A549 treated with Mapracorat at 1 μM for 4 hours (cell line): Measurements from ENCODE around the gene GMPPB. TPM values are rescaled to one million over a fixed set of nuclear protein-coding genes. Genes with fewer than 3 reads are reported as not detected.

ENCODE experiments used
- total RNA-seq: library from RNA; stranded (reverse); fragments of 200-300 nt; extraction: Qiagen RNA extraction; gene quantifications from 5 replicates; pipeline ENCODE4 v1.2.3, GENCODE V29; 2022

The GMPPB gene
- total RNA-seq: 14.4 to 20.6 TPM (median 19.5 TPM) in 5 replicates

DNA sequence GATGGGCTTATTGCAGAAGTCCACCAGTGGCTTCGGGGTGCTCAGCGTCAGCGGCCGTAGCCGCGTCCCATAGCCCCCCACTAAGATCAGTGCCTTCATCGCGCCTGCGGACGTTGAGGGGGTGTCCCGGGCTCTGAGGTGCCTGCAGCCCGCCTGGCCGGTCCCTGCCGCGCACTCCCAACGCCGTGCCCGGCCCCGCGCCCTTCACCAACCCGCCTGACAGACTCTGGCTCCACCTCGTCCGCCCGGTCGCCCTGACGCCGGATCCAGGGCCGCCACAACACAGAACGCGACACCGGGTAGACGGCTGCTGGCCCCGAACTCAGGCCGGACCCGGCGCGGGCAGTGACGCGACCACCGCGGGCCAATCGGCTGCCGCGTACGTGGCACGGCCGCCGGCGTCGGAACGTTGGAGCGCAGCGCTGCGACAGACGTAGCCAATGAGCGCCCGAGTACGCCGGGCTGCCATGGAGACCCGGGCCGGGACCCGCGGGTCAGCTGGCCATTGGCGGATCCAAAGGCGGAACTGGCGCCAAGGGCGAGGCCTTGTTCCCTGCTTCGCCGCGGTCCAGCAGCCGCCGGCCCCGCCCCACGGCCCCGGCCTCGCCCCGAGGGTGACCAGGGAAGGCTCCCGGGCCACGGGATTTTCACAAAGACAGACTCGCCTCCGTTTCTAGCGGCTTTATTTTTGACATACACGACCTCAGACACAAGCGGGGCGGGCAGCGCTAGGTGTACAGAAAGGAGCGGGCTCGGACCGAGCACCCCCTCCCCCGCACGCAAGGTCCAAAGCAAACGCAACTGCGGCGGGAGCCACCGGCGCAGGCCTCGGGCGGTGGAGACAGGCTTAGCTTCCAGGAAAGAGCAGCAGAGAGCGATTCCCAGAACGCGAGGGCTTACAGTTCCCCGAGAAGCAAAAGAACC lies at the start of gene GMPPB:
GMPPB (minus strand) TSS at position 324 of the 924 bp plus-strand sequence; CDS start at position 99, 225 bp downstream.

DNA sequence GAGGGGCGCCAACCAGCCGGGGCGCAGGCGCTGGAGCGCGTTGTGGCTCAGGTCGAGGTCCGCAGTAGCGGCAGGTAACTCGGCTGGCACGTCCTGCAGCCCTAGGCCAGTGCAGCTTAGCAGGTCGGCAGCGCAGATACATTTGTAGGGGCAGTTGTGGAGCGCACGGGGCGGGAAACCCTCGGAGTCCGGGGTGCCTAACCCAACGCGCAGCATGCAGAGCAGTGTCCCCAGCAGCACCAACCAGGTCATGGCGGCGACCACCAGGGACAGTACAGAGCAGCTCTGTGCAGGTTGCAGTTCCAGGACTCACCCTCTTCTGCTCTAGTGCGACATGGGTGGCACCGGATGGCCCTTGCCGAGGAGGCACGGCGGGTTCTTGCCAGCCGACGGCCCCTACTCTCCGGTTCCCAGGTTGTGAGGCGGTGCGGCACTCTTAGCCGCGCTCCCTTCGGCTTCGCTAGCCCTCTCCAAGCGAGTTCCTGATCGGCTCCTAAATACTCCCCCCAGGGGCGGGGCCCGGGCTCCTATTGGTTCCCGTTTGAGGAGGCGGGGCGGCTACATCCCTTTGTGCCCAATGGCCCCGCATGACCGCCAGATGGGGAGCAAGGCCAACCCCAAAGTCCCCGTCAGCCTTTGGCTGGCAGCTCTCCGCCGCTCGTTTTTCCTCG lies 4.4 kb downstream of the GMPPB start, which contains the start of gene AMIGO3:
AMIGO3 (minus strand) TSS at position 471 of the 671 bp plus-strand sequence; CDS start at position 252, 219 bp downstream.

DNA sequence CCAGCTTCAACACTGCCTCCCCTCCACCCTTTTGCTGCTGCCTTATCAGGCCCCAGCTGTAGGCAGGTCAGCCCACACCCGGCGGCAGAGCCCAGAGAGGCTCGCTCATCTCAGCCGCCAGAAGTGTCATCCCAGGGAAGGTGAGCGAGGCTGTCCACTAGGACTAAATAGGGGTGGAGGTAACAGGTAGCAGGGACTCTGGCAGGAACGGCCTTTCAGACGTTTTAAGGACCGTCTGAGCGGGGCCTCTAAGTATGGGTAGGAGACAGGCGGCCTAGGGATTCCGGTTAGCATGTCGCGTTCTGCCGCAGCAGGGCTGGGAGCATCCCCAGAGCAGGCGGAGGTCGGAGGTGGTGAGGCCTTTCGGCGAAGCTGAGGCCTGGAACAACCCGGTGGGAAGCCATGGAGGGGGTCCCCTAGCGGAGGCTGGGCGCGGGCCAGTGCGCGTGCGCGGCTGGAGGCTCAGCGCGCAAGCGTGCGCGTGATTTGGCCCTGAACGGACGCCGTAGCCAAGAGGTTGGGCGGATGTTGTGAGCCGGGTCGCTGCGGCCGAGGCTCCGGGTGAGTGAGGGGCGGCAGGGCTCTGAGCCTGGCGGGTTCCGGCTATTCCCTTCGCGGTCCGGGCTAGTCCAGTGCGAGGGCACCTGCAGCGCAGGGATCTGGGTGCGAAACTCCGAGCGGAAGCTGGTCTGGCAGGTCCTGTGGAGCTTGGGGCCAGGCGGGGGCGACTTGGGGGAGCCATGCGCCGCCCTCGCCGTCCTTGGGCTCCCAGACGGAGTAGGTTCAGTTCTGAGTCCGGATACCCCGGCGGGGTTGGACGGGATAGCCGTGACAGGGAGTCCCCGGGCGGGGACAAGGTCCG lies 34.5 kb downstream of the GMPPB start, which contains the start of the genes MST1 and RNF123:
MST1 (minus strand) TSS at position 429 of the 862 bp plus-strand sequence. CDS start 783 bp downstream, outside the sequence.
RNF123 (plus strand) TSS at position 512 of the 862 bp plus-strand sequence. CDS start 1,609 bp downstream, outside the sequence.

DNA sequence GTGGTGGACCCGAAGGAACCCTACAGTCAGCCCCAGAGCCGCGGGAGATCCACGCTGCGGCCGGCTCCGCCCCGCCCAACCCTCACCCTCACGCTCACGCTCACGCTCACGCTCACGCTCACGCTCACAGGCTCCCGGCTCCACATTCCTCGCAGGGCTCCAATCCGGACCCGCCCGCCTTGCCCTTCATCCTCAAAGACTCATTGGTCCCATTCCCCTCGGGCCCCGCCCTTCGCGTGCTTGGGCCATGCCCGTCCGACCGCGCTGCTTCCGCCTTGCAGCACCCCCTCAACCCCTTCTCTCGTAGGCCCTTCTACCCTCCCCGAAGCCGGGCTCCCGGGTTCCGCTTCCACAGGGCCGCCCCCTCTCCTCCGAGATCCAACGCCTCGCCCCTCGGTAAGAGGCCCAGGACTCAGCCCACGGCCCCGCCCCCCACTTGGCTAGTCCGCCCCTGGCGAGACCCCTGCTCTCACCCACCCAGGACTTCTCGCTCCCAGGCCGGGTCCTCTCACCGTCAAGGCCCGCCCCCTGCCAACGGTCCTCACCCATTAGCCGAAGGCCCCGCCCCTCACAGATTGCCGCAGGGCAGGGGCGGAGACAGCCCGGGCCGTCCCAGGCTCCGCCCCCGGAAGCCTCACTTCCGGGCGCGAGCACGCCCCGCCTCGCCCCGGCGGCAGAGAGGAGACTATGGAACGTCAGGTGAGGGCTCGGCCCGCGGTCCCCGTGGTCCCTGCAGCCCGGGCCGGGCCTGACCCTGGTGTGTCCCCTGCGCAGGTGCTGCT lies 49.8 kb downstream of the GMPPB start, which contains the start of gene APEH:
APEH (plus strand) TSS at position 637 of the 782 bp plus-strand sequence; CDS start at position 688, 51 bp downstream.

Other genes with a start within 250 kb of the GMPPB start
- 0.09 to 0.41 TPM (median 0.13 TPM) in 5 replicates for gene BSN, start 169.5 kb downstream of the GMPPB start, total RNA-seq
- 59.7 to 71.2 TPM (median 63.7 TPM) in 5 replicates for gene APEH, start 49.6 kb downstream of the GMPPB start, total RNA-seq
- gene MST1, start 34.5 kb downstream of the GMPPB start, total RNA-seq: 1.3 to 1.9 TPM (median 1.6 TPM) in 5 replicates
- 10.2 to 16.4 TPM (median 14.9 TPM) in 5 replicates for gene RNF123, start 34.4 kb downstream of the GMPPB start, total RNA-seq
- 0.17 to 1.5 TPM (median 0.82 TPM) in 5 replicates for gene AMIGO3, start 4.3 kb downstream of the GMPPB start, total RNA-seq
- gene IP6K1, start 62.6 kb upstream of the GMPPB start, total RNA-seq: 19.0 to 22.9 TPM (median 21.8 TPM) in 5 replicates
- gene CDHR4, start 75.9 kb upstream of the GMPPB start, total RNA-seq: 0.10 to 0.64 TPM (median 0.22 TPM) in 5 replicates
- gene INKA1, start 79.3 kb upstream of the GMPPB start, total RNA-seq: 1.4 to 3.1 TPM (median 2.1 TPM) in 5 replicates
- 0.30 to 0.70 TPM (median 0.41 TPM) in 5 replicates for gene UBA7, start 90.0 kb upstream of the GMPPB start, total RNA-seq
- gene TRAIP, start 132.6 kb upstream of the GMPPB start, total RNA-seq: 10.2 to 14.5 TPM (median 13.8 TPM) in 5 replicates
- 0.16 to 0.32 TPM (median 0.21 TPM) in 5 replicates for gene CAMKV, start 146.0 kb upstream of the GMPPB start, total RNA-seq
- gene MST1R, start 179.9 kb upstream of the GMPPB start, total RNA-seq: 6.1 to 8.3 TPM (median 7.6 TPM) in 5 replicates
- 5.1 to 9.5 TPM (median 8.1 TPM) in 5 replicates for gene MON1A, start 205.9 kb upstream of the GMPPB start, total RNA-seq
- 21.9 to 27.2 TPM (median 25.8 TPM) in 5 replicates for gene RBM6, start 216.2 kb upstream of the GMPPB start, total RNA-seq